Loucy (cell line): ENCODE measurements around the gene RNF224.

Experiments
- H2AFZ ChIP-seq: fragments of 200-600 bp; sonication (generic); 2 replicates; pipeline ENCODE4 v1.6.0; 2016; ENCODE audit warnings: antibody characterized with exemption, mild to moderate bottlenecking, low read length, moderate library complexity
- H3F3A ChIP-seq: fragments of 200-600 bp; 2 replicates; pipeline ENCODE4 v1.6.0; 2016; ENCODE audit warnings: antibody characterized with exemption, low read depth, mild to moderate bottlenecking
- H3K27me3 ChIP-seq: fragments of 200-600 bp; sonication (generic); 2 replicates; pipeline ENCODE4 v1.6.1; 2014; ENCODE audit warnings: low read length, mild to moderate bottlenecking; ENCODE audit not compliant: insufficient read depth, poor library complexity, severe bottlenecking
- H3K36me3 ChIP-seq: fragments of 200-600 bp; sonication (generic); 2 replicates; pipeline ENCODE4 v1.6.1; 2016; ENCODE audit warnings: low read length; ENCODE audit not compliant: insufficient read depth
- H3K4me1 ChIP-seq: fragments of 200-600 bp; sonication (generic); 2 replicates; pipeline ENCODE4 v1.5.1; 2014; ENCODE audit warnings: low read length, mild to moderate bottlenecking; ENCODE audit not compliant: insufficient read depth, poor library complexity, severe bottlenecking
- H3K4me2 ChIP-seq: fragments of 200-600 bp; sonication (generic); 2 replicates; pipeline ENCODE4 v1.6.0; 2014; ENCODE audit warnings: antibody characterized with exemption, low read length, low read depth, mild to moderate bottlenecking; ENCODE audit not compliant: poor library complexity, severe bottlenecking
- H3K4me3 ChIP-seq: fragments of 200-600 bp; sonication (generic); 2 replicates; pipeline ENCODE4 v1.5.1; 2014; ENCODE audit warnings: low read length, mild to moderate bottlenecking, mixed read lengths; ENCODE audit not compliant: poor library complexity, severe bottlenecking
- H3K79me2 ChIP-seq: fragments of 200-600 bp; sonication (generic); 2 replicates; pipeline ENCODE4 v1.6.1; 2014; ENCODE audit warnings: low read length; ENCODE audit not compliant: insufficient read depth
- H3K9ac ChIP-seq: fragments of 200-600 bp; sonication (generic); 2 replicates; pipeline ENCODE4 v1.6.0; 2014; ENCODE audit warnings: mild to moderate bottlenecking, low read depth, low read length, moderate library complexity; ENCODE audit not compliant: poor library complexity, severe bottlenecking
- H3K9me2 ChIP-seq: fragments of 200-600 bp; sonication (generic); replicated peaks from 2 replicates; pipeline ENCODE4 v1.6.1; 2016; ENCODE audit warnings: low read depth, low read length, mixed read lengths
- H3K9me3 ChIP-seq: fragments of 200-600 bp; sonication (generic); 2 replicates; pipeline ENCODE4 v1.6.1; 2014; ENCODE audit warnings: mild to moderate bottlenecking, antibody characterized with exemption, low read length, low read depth; ENCODE audit not compliant: insufficient read depth
- H4K20me1 ChIP-seq: fragments of 200-600 bp; sonication (generic); 2 replicates; pipeline ENCODE4 v1.6.0; 2014; ENCODE audit warnings: antibody characterized with exemption, low read length, mild to moderate bottlenecking; ENCODE audit not compliant: insufficient read depth, poor library complexity, severe bottlenecking
- EZH2phosphoT487 ChIP-seq: fragments of 200-600 bp; IDR thresholded peaks from 2 replicates; pipeline ENCODE4 v1.6.1; 2018; ENCODE audit warnings: antibody characterized with exemption, mild to moderate bottlenecking, moderate library complexity, borderline replicate concordance
- TF ChIP-seq, protein P1 (sequence below): fragments of 200-600 bp; sonication (generic); conservative IDR thresholded peaks from 2 replicates; pipeline ENCODE4 v1.5.1; 2014; ENCODE audit warnings: mild to moderate bottlenecking, antibody characterized with exemption, low read length

RNF224 gene

DNA sequence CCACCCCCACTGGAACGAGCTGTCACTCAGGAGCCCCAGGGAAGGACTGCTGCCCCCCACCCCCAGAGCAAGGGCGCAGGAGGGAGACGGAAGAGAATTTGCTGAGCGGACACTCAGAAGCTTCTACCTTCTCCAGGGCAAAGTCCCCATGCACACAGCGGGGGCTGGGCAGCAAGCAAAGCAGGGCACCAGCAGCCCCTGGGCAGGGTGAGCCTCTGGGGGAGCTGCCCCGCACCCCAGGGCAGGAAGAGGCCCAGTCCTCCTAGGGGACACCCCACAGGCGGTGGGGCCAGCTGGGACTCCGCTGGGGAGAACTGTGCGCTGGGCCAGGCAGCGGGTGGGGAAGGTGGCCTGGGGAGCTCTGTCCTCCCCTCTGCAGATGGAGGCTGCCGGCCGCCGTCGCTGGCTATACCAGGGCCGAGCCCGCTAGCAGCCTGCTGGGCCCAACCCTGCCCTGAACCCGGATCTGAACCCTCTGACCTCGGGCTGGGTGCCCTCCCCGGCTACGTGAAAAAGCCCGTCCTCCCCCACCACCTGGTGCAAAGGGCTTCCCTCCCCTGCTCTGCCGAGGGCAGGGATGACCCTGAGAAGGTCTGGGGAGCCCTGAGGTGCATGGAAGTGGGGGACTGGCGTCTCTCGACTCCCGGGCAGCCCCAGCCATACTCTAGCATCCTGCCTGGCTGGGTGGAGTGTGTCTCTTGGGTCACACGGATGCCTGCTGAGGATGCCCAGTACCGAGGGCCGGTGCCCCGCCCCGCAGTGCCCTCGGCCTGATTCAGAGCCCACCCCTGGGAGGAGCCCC is 2.8 kb downstream of the RNF224 start:
- Histone ChIP-seq H4K20me1 (no peaks in the 10 kb centered on the region), H3K27me3 (no peaks in the 10 kb centered on the region), H3K4me3 (no peak overlapping the region), H3K36me3 (no peaks in the 10 kb centered on the region), H3K4me2 (no peak overlapping the region), H3K9ac (no peak overlapping the region), H3F3A (no peaks in the 10 kb centered on the region), H3K4me1 (peaks cover 3% of the 10 kb centered on the region), H2AFZ (no peak overlapping the region), H3K9me2 (no peaks in the 10 kb centered on the region), H3K79me2 (no peaks in the 10 kb centered on the region), H3K9me3 (no peaks in the 10 kb centered on the region)
- TF ChIP-seq EZH2phosphoT487 = no peak
- TF ChIP-seq, protein P1, sequence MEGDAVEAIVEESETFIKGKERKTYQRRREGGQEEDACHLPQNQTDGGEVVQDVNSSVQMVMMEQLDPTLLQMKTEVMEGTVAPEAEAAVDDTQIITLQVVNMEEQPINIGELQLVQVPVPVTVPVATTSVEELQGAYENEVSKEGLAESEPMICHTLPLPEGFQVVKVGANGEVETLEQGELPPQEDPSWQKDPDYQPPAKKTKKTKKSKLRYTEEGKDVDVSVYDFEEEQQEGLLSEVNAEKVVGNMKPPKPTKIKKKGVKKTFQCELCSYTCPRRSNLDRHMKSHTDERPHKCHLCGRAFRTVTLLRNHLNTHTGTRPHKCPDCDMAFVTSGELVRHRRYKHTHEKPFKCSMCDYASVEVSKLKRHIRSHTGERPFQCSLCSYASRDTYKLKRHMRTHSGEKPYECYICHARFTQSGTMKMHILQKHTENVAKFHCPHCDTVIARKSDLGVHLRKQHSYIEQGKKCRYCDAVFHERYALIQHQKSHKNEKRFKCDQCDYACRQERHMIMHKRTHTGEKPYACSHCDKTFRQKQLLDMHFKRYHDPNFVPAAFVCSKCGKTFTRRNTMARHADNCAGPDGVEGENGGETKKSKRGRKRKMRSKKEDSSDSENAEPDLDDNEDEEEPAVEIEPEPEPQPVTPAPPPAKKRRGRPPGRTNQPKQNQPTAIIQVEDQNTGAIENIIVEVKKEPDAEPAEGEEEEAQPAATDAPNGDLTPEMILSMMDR = no peak

DNA sequence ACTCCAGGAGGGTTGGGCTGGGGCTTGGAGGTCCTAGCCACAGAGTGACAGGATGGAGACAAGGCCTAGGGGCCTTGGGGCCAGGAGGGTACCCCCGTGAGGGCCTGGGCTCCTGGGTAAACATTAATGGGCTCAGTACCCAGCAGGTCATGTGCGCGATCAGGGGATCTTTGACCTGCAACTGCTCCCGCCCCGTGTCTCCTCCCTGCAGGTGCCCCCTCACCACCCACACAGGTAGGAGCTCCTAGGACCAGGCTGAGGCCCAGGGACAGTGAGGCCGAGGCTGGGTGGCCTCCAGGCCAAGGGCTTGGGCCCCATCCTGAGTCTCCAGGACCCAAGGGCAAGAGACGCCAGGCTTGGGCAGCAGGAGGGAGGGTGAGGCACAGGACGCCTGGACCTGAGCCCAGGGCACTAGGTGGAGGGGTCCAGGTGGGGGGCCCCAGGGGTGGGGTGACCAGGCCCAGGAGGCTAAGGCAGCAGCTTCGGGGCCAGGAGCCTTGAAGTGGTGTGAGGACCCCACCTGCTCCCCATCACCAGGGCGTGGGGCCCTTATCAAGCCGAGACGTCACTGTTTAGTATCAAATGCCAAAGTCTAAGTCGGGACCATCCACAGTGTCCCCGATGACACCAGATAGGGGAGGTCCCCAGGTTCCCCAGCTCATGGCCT is 3.5 kb downstream of the RNF224 start, which contains the start of gene SLC34A3:
Gene SLC34A3 (plus strand): TSS at position 197 of the 667 bp plus-strand sequence. CDS start 802 bp downstream, outside the sequence.
- Histone ChIP-seq H2AFZ (no peak within 1 kb of the TSS), H3K9me3 (no peaks in the 10 kb centered on the region), H3K4me2 (no peak within 1 kb of the TSS), H3F3A (no peaks in the 10 kb centered on the region), H3K27me3 (no peaks in the 10 kb centered on the region), H3K9me2 (no peaks in the 10 kb centered on the region), H3K79me2 (no peaks in the 10 kb centered on the region), H3K4me3 (no peak within 1 kb of the TSS), H3K4me1 (no peaks in the 10 kb centered on the region), H4K20me1 (no peaks in the 10 kb centered on the region), H3K9ac (no peak within 1 kb of the TSS), H3K36me3 (no peaks in the 10 kb centered on the region)
- TF ChIP-seq, protein P1 = no peak
- no peak for TF ChIP-seq EZH2phosphoT487

DNA sequence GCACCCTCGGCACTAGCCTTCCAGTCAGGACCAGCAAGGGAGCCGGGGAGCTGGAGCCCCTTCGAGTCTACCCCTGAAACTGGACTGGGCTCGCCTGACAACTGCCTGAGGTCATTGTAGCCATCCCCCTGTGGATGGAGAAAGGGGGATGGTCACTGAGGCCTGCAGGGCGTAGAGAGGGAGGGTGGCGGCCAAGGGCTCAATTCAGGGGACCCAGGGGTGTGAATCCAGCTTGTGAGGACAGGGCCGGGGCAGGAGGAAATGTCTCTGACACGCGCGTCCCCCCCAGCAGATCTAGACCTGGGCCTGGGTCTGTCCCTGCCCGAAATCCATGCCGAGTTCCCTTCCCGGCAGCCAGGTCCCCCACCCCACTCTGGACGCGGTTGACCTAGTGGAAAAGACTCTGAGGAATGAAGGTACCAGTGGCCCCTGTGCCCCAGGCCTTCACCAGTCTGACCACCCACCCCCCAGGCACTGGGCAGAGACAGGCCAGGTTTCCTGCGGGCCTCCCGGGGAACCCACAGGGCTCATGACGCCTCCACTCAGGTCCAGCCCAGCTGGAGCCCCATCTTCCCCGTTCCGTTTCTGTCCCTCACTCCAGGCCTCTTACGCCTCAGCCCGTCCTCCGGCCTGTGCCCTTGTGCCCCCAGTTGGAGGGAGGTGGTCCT is 4.2 kb downstream of the RNF224 start:
- Histone ChIP-seq H3K9me3 (no peaks in the 10 kb centered on the region), H3K9ac (no peak overlapping the region), H4K20me1 (no peaks in the 10 kb centered on the region), H3K9me2 (no peaks in the 10 kb centered on the region), H3F3A (no peaks in the 10 kb centered on the region), H3K27me3 (no peaks in the 10 kb centered on the region), H3K4me2 (no peak overlapping the region), H3K4me3 (no peak overlapping the region), H3K79me2 (no peaks in the 10 kb centered on the region), H3K36me3 (no peaks in the 10 kb centered on the region), H2AFZ (no peak overlapping the region), H3K4me1 (no peaks in the 10 kb centered on the region)
- TF ChIP-seq, protein P1 = no peak
- TF ChIP-seq EZH2phosphoT487 = no peak
